ENCODE data around the gene CACFD1. TPM values are rescaled to one million over a fixed set of nuclear protein-coding genes. Genes with fewer than 3 reads are reported as not detected.

CACFD1 gene
- total and polyA plus RNA-seq, 7 donors, result 6.7 to 44.6 (median 13.4) TPM

DNA sequence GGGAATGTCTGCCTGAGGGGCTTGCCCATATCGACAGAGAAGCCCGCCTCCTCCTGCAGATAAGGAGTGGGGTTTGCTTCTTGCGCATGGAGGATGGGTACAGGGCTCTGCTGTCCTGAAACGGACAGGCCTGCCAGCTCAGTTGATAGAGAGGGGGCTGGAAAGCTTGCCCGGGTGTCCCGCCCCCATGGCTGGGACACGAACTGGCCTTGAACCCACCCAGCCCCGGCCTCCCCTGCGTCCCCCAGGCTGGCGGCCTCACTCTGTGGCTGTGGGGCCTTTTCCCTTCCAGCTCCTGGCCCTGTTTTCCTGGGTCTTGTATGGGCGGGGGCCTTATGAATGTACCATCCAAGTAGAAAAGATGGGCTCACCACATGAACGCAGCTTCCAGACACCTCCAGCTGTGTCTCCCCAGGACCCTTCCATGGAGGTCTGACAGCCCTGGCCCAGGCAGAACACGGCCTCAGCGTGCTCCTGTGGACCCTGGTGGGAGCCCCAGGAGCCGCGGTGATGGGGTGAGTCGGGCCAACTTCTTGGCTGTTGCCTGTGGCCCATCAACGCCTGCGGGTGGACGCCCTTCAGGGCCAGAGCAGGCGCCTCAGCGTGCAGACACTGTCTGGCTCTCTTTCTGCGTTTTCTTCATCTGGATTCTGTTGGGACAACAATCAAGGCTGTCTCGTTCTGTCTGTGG lies 35.0 kb downstream of the CACFD1 start:
- intact Hi-C loops (cut with DNase I), result no loop called here
- WGBS, 2 donors, result 84 to 89% methylated on average over 24 of the region's 24 CpGs
- TF ChIP-seq, protein P1, sequence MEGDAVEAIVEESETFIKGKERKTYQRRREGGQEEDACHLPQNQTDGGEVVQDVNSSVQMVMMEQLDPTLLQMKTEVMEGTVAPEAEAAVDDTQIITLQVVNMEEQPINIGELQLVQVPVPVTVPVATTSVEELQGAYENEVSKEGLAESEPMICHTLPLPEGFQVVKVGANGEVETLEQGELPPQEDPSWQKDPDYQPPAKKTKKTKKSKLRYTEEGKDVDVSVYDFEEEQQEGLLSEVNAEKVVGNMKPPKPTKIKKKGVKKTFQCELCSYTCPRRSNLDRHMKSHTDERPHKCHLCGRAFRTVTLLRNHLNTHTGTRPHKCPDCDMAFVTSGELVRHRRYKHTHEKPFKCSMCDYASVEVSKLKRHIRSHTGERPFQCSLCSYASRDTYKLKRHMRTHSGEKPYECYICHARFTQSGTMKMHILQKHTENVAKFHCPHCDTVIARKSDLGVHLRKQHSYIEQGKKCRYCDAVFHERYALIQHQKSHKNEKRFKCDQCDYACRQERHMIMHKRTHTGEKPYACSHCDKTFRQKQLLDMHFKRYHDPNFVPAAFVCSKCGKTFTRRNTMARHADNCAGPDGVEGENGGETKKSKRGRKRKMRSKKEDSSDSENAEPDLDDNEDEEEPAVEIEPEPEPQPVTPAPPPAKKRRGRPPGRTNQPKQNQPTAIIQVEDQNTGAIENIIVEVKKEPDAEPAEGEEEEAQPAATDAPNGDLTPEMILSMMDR (IDR thresholded peaks at IDR 0.05), result no peak
- no peak for TF ChIP-seq POLR2A (IDR thresholded peaks at IDR 0.05)
- TF ChIP-seq POLR2AphosphoS5 (IDR thresholded peaks at IDR 0.05), result no peak
- no peak for TF ChIP-seq EP300 (IDR thresholded peaks at IDR 0.05)
- Histone ChIP-seq H3K4me1 (peaks cover 0 to 7% (median 0%) of the 10 kb centered on the region in 4 donors), H3K4me3 (no peak overlapping the region), H3K9me3 (no peaks in the 10 kb centered on the region), H3K27me3 (peaks cover 0 to 24% (median 4%) of the 10 kb centered on the region in 3 donors), H3K36me3 (no peaks in the 10 kb centered on the region), H3K27ac (no peak overlapping the region)
- no peak for DNase-seq

DNA sequence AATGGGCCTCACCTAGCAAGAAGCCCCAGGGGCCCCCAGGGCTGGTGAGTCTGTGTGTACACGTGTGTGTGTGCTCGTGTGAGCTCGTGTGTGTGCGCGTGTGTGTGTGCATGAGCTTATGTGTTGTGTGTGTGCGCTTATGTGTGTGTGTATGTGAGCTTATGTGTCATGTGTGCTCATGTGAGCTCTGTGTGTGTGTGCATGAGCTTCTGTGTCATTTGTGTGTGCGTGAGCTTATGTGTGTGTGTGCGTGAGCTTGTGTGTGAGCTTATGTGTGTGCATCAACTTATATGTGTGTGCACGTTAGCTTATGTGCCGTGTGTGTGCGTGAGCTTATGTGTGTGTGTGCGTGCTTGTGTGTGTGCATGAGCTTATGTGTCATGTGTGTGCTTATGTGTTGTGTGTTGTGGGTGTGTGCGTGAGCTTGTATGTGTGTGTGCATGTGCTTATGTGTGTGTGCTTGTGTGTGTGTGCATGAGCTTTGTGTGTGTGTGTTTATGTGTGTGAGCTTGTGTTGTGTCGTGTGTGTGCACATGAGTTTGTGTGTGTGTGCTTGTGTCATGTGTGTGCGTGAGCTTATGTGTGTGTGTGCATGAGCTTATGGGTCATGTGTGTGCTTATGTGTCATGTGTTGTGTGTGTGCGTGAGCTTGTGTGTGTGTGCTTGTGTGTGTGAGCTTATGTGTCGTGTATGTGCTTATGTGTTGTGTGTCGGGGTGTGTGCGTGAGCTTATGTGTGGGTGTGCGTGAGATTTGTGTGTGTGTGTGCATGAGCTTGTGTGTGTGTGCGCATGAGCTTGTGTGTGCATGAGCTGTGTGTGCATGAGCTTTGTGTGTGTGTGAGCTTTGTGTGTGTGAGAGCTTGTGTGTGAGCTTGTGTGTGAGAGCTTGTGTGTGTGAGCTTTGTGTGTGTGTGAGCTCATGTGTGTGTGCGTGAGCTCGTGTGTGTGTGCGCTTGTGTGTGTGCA lies 35.8 kb downstream of the CACFD1 start:
- intact Hi-C loops (cut with DNase I), result no loop called here
- H3K27me3 ChIP-seq, result peaks cover 0 to 24% (median 4%) of the 10 kb centered on the region in 3 donors
- H3K27ac ChIP-seq, result no peak overlapping the region
- TF ChIP-seq, protein P1 (IDR thresholded peaks at IDR 0.05), result no peak
- TF ChIP-seq POLR2A (IDR thresholded peaks at IDR 0.05) (no peak), EP300 (IDR thresholded peaks at IDR 0.05) (no peak), POLR2AphosphoS5 (IDR thresholded peaks at IDR 0.05) (no peak)
- no peaks in the 10 kb centered on the region for H3K36me3 ChIP-seq
- no peak overlapping the region for H3K4me3 ChIP-seq
- 95% methylated on average over 24 of the region's 24 CpGs for WGBS, 2 donors
- DNase-seq, result no peak
- H3K4me1 ChIP-seq, result peaks cover 0 to 7% (median 0%) of the 10 kb centered on the region in 4 donors
- H3K9me3 ChIP-seq, result no peaks in the 10 kb centered on the region

DNA sequence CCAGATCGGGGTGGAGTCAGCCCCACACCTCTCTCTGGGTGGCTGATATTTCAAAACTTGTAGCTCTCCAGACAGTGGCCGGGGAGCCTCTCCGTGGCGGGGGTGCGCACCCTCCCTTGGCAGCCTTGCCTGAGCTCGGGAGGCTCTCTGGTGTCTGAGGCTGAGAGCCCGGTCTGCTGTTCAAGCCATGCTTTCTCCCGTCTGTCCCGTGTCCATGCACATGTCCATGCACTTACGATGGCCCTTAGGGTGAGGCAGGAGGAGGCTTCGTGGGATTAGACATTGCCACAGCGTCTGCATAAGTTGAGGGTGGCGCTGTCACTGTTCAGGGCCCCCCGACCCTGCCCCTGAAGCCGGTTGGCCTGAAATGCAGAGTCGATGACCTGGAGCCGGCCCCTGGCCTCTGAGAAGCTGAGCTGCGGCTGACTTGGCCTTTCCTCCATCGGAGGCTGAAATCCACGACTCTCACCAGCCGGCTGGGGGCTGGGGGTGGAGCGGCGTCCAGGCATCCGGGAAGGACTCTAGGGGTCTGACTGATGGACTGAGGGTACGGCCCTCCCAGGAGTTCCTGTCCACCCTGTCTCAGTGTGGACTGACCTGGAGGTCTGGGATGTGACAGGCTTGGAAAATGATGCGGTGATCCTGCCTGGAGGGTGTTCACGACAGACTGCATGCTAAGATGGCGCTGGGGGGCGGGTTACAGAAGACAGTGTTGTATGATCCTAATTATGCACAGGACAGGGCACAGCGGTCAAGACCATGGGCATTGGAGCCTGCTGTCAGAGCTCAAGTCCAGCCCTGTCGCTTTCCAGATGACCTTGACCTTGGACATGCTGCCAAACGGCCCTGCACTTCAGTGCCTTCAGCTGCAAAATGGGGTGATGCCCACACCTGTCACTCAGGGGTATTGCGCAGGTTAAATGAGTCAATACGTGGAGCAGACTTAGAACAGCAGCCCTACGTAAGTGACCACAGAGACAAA lies 37.4 kb downstream of the CACFD1 start:
- no peak for DNase-seq
- TF ChIP-seq POLR2AphosphoS5 (IDR thresholded peaks at IDR 0.05) (no peak), EP300 (IDR thresholded peaks at IDR 0.05) (no peak), POLR2A (IDR thresholded peaks at IDR 0.05) (no peak)
- TF ChIP-seq, protein P1 (IDR thresholded peaks at IDR 0.05), result no peak
- 75 to 81% methylated on average over 35 of the region's 35 CpGs for WGBS, 2 donors

More for the DNA sequence above, 37.4 kb downstream of the CACFD1 start:
- peaks cover 0 to 24% (median 4%) of the 10 kb centered on the region in 3 donors for H3K27me3 ChIP-seq
- H3K36me3 ChIP-seq, result no peaks in the 10 kb centered on the region
- peaks cover 0 to 7% (median 0%) of the 10 kb centered on the region in 4 donors for H3K4me1 ChIP-seq
- H3K4me3 ChIP-seq, result no peak overlapping the region
- intact Hi-C loops (cut with DNase I), result no loop called here
- no peak overlapping the region for H3K27ac ChIP-seq
- peaks cover 0 to 9% (median 0%) of the 10 kb centered on the region in 4 donors for H3K9me3 ChIP-seq

Measured in sigmoid colon (tissue), 7 donors.